Pancreas (tissue), 10 donors: ENCODE data around the gene CMPK1. TPM values are rescaled to one million over a fixed set of nuclear protein-coding genes. Genes with fewer than 3 reads are reported as not detected.

Experiments used
- ATAC-seq, 4 donors: fragments of 200-7000 bp; cut with Tn5 transposase; one replicate each; pipeline versions ENCODE4 v1.8.0 to v1.9.1; 2020; ENCODE audit warnings: mild to moderate bottlenecking in 4 of 4, moderate library complexity in 4 of 4
- DNase-seq, 6 donors: peaks; one replicate each; pipeline ENCODE4 v3.0.0-alpha.2; 2020
- FAIRE-seq: peaks from 2 replicates; lab custom pipeline; 2012; peaks lifted over from hg19 to GRCh38; lab: Jason Lieb, UNC
- H3K27ac ChIP-seq, 4 donors: fragments of 200-600 bp; sonication (generic); 1 replicate in 3 of 4; 2 replicates in 1 of 4; pipeline versions ENCODE4 v1.5.0 to v1.8.0; 2020
- H3K27me3 ChIP-seq, 4 donors: fragments of 200-600 bp; one replicate each; pipeline ENCODE4 v1.8.0; 2021
- H3K36me3 ChIP-seq, 3 donors: fragments of 200-600 bp; sonication (generic) in 1 of 3; one replicate each; pipeline versions ENCODE4 v1.5.0 to v1.8.0; 2020 to 2021
- H3K4me1 ChIP-seq, 3 donors: fragments of 200-600 bp; one replicate each; pipeline ENCODE4 v1.8.0; 2021
- H3K4me3 ChIP-seq, 4 donors: fragments of 200-600 bp; sonication (generic) in 2 of 4; one replicate each; pipeline versions ENCODE4 v1.5.0 to v1.8.0; 2020 to 2021
- H3K9me3 ChIP-seq, 4 donors: fragments of 200-600 bp; one replicate each; pipeline ENCODE4 v1.8.0; 2021
- CTCF ChIP-seq, 4 donors: fragments of 200-600 bp; sonication (generic) in 3 of 4; IDR thresholded peaks; one replicate each; pipeline versions ENCODE4 v1.5.0 to v1.8.0; 2021; ENCODE audit warnings: antibody characterized with exemption in 4 of 4
- WGBS, 2 donors: extraction: QIAGEN DNeasy Blood & Tissue Kit; methylation state at CpG; one replicate each; pipeline ENCODE4 v1.1.7; 2013; 5-methylcytosine and 5-hydroxymethylcytosine counted together
- intact Hi-C, 3 donors: fragments of 100-400 bp; cut with DNase I; formaldehyde crosslinking; loops; one replicate each; pipeline versions ENCODE4 v1.11.1 to v1.14.2; 2022
- polyA plus RNA-seq, 2 donors: library from polyadenylated mRNA; stranded (reverse); fragments of 200-250 nt; gene quantifications; one replicate each; pipeline ENCODE4 v1.2.3, GENCODE V29; 2013
- total RNA-seq, 6 donors: library from RNA; stranded (reverse); fragmentation: NEBNext Ultra II Directional in 4 of 6; extraction: Animal tissue kit (Norgen Biotek cat#: 25700) in 4 of 6; gene quantifications; one replicate each; pipeline versions ENCODE4 v1.2.1 to v1.2.4, GENCODE V29; 2021 to 2023
- donor health status: healthy with polysubstance abuse.
- donor health status: DM: no; HTN: no; CAD: no; lungs with moderate emphysema.
- donor health status: DM: no; HTN: no; CAD: no.
- donor health status: control.
- donor health status: control.
- donor health status: Bipolar disorder and iron deficiency.
- donor health status: DM: yes; HTN: yes; CAD: no.
- donor health status: DM: no; HTN: no; CAD: no.
- donor health status: DM: no; HTN: no; CAD: no.
- donor health status: DM: yes; HTN: yes; CAD: no.

The CMPK1 gene
- total and polyA plus RNA-seq, 8 donors: 43.8 to 93.0 (median 65.7) TPM

GRCh38 chr1:47389731-47390130, 56.1 kb downstream of the CMPK1 start:
- no peak for DNase-seq
- no peak overlapping the region for H3K27ac ChIP-seq
- no peaks in the 10 kb centered on the region for H3K36me3 ChIP-seq
- H3K4me3 ChIP-seq: no peak overlapping the region
- intact Hi-C loops: no loop called here
- H3K27me3 ChIP-seq: no peaks in the 10 kb centered on the region
- H3K9me3 ChIP-seq: no peaks in the 10 kb centered on the region
- FAIRE-seq: no peak
- ATAC-seq: no peak
- no peak for TF ChIP-seq CTCF (IDR thresholded peaks at IDR 0.05)
- WGBS, 2 donors: 24 to 32% methylated on average over 2 of the region's 2 CpGs
- no peaks in the 10 kb centered on the region for H3K4me1 ChIP-seq

- intact Hi-C loops: no loop called here
- no peak overlapping the region for H3K27ac ChIP-seq
- no peak for DNase-seq
- WGBS, 2 donors: 38 to 48% methylated on average over 2 of the region's 2 CpGs
- H3K4me3 ChIP-seq: no peak overlapping the region
- no peak for TF ChIP-seq CTCF (IDR thresholded peaks at IDR 0.05)
- ATAC-seq: no peak
- H3K9me3 ChIP-seq: no peaks in the 10 kb centered on the region
- H3K36me3 ChIP-seq: no peaks in the 10 kb centered on the region
- no peaks in the 10 kb centered on the region for H3K4me1 ChIP-seq
- no peak for FAIRE-seq
- H3K27me3 ChIP-seq: no peaks in the 10 kb centered on the region
These were observed 57.3 kb downstream of the CMPK1 start for GRCh38 chr1:47390843-47391242.

- no peaks in the 10 kb centered on the region for H3K27me3 ChIP-seq
- H3K27ac ChIP-seq: no peak overlapping the region
- WGBS, 2 donors: 52 to 65% methylated on average over 5 of the region's 5 CpGs
- no peaks in the 10 kb centered on the region for H3K9me3 ChIP-seq
- no peaks in the 10 kb centered on the region for H3K36me3 ChIP-seq
- ATAC-seq (no peak), DNase-seq (no peak), FAIRE-seq (no peak)
- TF ChIP-seq CTCF (IDR thresholded peaks at IDR 0.05): no peak
- intact Hi-C loops: no loop called here
- H3K4me3 ChIP-seq: no peak overlapping the region
- no peaks in the 10 kb centered on the region for H3K4me1 ChIP-seq
These were observed 59.6 kb downstream of the CMPK1 start for GRCh38 chr1:47393141-47393540.

- H3K4me3 ChIP-seq: no peak overlapping the region
- ATAC-seq (no peak), FAIRE-seq (no peak), DNase-seq (no peak)
- H3K27ac ChIP-seq: no peak overlapping the region
- no peak for TF ChIP-seq CTCF (IDR thresholded peaks at IDR 0.05)
- H3K9me3 ChIP-seq: no peaks in the 10 kb centered on the region
- no peaks in the 10 kb centered on the region for H3K4me1 ChIP-seq
- 77 to 84% methylated on average over 3 of the region's 3 CpGs for WGBS, 2 donors
- H3K36me3 ChIP-seq: no peaks in the 10 kb centered on the region
- no peaks in the 10 kb centered on the region for H3K27me3 ChIP-seq
- intact Hi-C loops: no loop called here
These were observed 61.8 kb downstream of the CMPK1 start for GRCh38 chr1:47395433-47395832.

- no peaks in the 10 kb centered on the region for H3K9me3 ChIP-seq
- no peak for TF ChIP-seq CTCF (IDR thresholded peaks at IDR 0.05)
- no peaks in the 10 kb centered on the region for H3K36me3 ChIP-seq
- WGBS, 2 donors: 86 to 93% methylated on average over 6 of the region's 6 CpGs
- intact Hi-C loops: no loop called here
- no peak for ATAC-seq
- FAIRE-seq: no peak
- no peaks in the 10 kb centered on the region for H3K27me3 ChIP-seq
- H3K4me3 ChIP-seq: no peak overlapping the region
- DNase-seq: no peak
- H3K4me1 ChIP-seq: no peaks in the 10 kb centered on the region
- no peak overlapping the region for H3K27ac ChIP-seq
These were observed 63.1 kb downstream of the CMPK1 start for GRCh38 chr1:47396671-47397196.
